NOMO-1 (cell line): ENCODE data around the gene SAA1.
"Not testable (repeated sequence)": the region's sequence is repeated elsewhere in the genome, so short reads cannot be mapped to it uniquely, and the experiment has no call there.

Experiments used
- DNase-seq, 2 experiments: peaks; one replicate each; lab custom pipeline; 2025; ENCODE audit not compliant: unreplicated experiment in 2 of 2; lab: John Stamatoyannopoulos, UW

The SAA1 gene

GRCh38 chr11:18254781-18255361, 11.2 kb upstream of the SAA1 start:
- no peak for DNase-seq

- DNase-seq: no peak
These were observed 6.8 kb upstream of the SAA1 start for GRCh38 chr11:18259259-18259658.

GRCh38 chr11:18261721-18262120, 4.3 kb upstream of the SAA1 start:
- DNase-seq: no peak

- not testable (repeated sequence) for DNase-seq
These were observed 3.2 kb upstream of the SAA1 start for GRCh38 chr11:18262681-18263350.

- DNase-seq: no peak
These were observed 2.0 kb upstream of the SAA1 start for GRCh38 chr11:18264035-18264434.

- no peak for DNase-seq
These were observed 1.1 kb upstream of the SAA1 start for GRCh38 chr11:18264677-18265555.

GRCh38 chr11:18267335-18268133, 1.5 kb downstream of the SAA1 start:
- not testable (repeated sequence) for DNase-seq

- DNase-seq: not testable (repeated sequence)
These were observed 3.2 kb downstream of the SAA1 start for GRCh38 chr11:18269252-18269651.

- DNase-seq: no peak
These were observed 4.0 kb downstream of the SAA1 start for GRCh38 chr11:18270102-18270501.

GRCh38 chr11:18271206-18271605, 5.1 kb downstream of the SAA1 start:
- DNase-seq: no peak

- DNase-seq: peak; percentile 76 to 92
These were observed 11.7 kb downstream of the SAA1 start for GRCh38 chr11:18277565-18278271.

GRCh38 chr11:18280438-18281045, 14.5 kb downstream of the SAA1 start:
- DNase-seq: peak; percentile 25 to 75

GRCh38 chr11:18282626-18283025, 16.6 kb downstream of the SAA1 start:
- DNase-seq: no peak

GRCh38 chr11:18285841-18286240, 19.8 kb downstream of the SAA1 start:
- no peak for DNase-seq

GRCh38 chr11:18288911-18289310, 22.8 kb downstream of the SAA1 start:
- DNase-seq: no peak

GRCh38 chr11:18294862-18295261, 28.8 kb downstream of the SAA1 start:
- no peak for DNase-seq

GRCh38 chr11:18295316-18295715, 29.3 kb downstream of the SAA1 start:
- no peak for DNase-seq

- DNase-seq: no peak
These were observed 33.7 kb downstream of the SAA1 start for GRCh38 chr11:18299721-18300120.

- no peak for DNase-seq
These were observed 38.7 kb downstream of the SAA1 start for GRCh38 chr11:18304745-18305144.
